ENCODE results near the gene IPMK.
A peak's percentile ranks its signal among the peaks of the same experiment; 100 is the strongest.

Gene IPMK

DNA sequence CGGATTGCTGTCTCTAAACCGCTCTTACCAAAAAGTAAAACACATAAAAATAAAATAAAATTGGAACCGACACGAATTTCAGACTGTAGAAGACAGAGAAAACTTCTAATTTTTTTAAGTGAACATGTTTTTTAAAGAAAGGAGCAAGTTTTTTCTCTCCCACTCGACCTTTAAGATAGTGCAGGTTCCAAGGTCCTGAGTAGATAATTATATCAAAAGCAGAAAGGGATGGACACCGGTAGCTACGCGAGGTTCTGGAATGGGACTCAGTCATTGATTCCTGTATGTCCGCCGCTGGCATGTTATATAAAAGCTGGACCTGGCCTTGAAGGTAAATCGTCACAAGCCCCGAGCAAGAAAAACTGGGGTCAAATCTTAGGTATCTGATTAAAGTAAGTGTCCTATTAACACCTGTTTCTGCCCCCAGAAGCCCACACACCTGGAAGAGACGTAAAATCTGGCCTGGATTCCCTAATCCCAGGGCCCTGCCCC lies 806 bp upstream of the IPMK start:
- Histone ChIP-seq H3K4me2 (ENCODE audit: low read length, poor library complexity, severe bottlenecking) (peak overlapping the region; percentile 78), H3K79me1 (replicated peaks; ENCODE audit: low read length, poor library complexity, severe bottlenecking) (peaks cover 2% of the 10 kb centered on the region), H4K8ac (ENCODE audit: low read length) (no peak overlapping the region), H4K91ac (ENCODE audit: low read length) (no peak overlapping the region), H3K27me3 (ENCODE audit: control insufficient read depth in 1 of 2, insufficient read depth in 1 of 2, low read length in 2 of 2) (no peaks in the 10 kb centered on the region), H3K4me1 (ENCODE audit: control insufficient read depth, insufficient read depth, low read depth, low read length) (peaks cover 2% of the 10 kb centered on the region), H3K14ac (ENCODE audit: low read length in 2 of 2) (no peak overlapping the region), H2BK15ac (ENCODE audit: low read depth, poor library complexity, severe bottlenecking) (no peak overlapping the region), H2AK5ac (ENCODE audit: low read length, severe bottlenecking) (no peak overlapping the region), H3K9me3 (ENCODE audit: control insufficient read depth, low read length) (no peaks in the 10 kb centered on the region), H3K27ac (ENCODE audit: low read length, poor library complexity, severe bottlenecking) (peak overlapping the region; percentile 9), H3K9ac (ENCODE audit: low read length) (peak overlapping the region; percentile 95), H2BK12ac (ENCODE audit: low read length in 2 of 2) (no peak overlapping the region), H3K4ac (ENCODE audit: low read depth in 1 of 2, low read length in 2 of 2) (no peak overlapping the region), H3K18ac (ENCODE audit: low read depth in 1 of 2, low read length in 2 of 2) (no peak overlapping the region), H3K36me3 (ENCODE audit: control insufficient read depth in 1 of 2, insufficient read depth in 2 of 2, low read depth in 1 of 2, low read length in 2 of 2) (no peaks in the 10 kb centered on the region), H3K4me3 (ENCODE audit: insufficient read depth in 1 of 2, low read depth in 1 of 2, low read length in 2 of 2) (peak overlapping the region; percentile 79 to 92), H2AFZ (ENCODE audit: low read depth, low read length) (peak overlapping the region; percentile 44), H2BK5ac (ENCODE audit: low read depth, low read length, poor library complexity, severe bottlenecking) (no peak overlapping the region), H2BK120ac (ENCODE audit: low read depth, low read length) (no peak overlapping the region), H3K23ac (ENCODE audit: low read length in 2 of 2) (no peak overlapping the region)
- no peak for DNase-seq
- 1% methylated on average over 9 of the region's 13 CpGs for WGBS

GRCh38 chr10:58266826-58267712 lies 625 bp downstream of the IPMK start:
- H3K27me3 ChIP-seq (ENCODE audit: control insufficient read depth in 1 of 2, insufficient read depth in 1 of 2, low read length in 2 of 2): no peaks in the 10 kb centered on the region
- WGBS: under 1% methylated on average over 39 of the region's 53 CpGs
- peak overlapping the region in 1 of 2 experiments; percentile 50 for H3K14ac ChIP-seq (ENCODE audit: low read length in 2 of 2)
- H3K4me3 ChIP-seq (ENCODE audit: insufficient read depth in 1 of 2, low read depth in 1 of 2, low read length in 2 of 2): peak overlapping the region; percentile 79 to 92
- H3K27ac ChIP-seq (ENCODE audit: low read length, poor library complexity, severe bottlenecking): peak overlapping the region; percentile 43
- H2AK5ac ChIP-seq (ENCODE audit: low read length, severe bottlenecking): no peak overlapping the region
- peak overlapping the region; percentile 75 for H4K8ac ChIP-seq (ENCODE audit: low read length)
- H3K9me3 ChIP-seq (ENCODE audit: control insufficient read depth, low read length): no peaks in the 10 kb centered on the region
- H3K23ac ChIP-seq (ENCODE audit: low read length in 2 of 2): peak overlapping the region; percentile 90 to 100
- peak overlapping the region; percentile 96 for H2BK15ac ChIP-seq (ENCODE audit: low read depth, poor library complexity, severe bottlenecking)
- H3K9ac ChIP-seq (ENCODE audit: low read length): peak overlapping the region; percentile 93
- H2BK120ac ChIP-seq (ENCODE audit: low read depth, low read length): no peak overlapping the region
- H3K4ac ChIP-seq (ENCODE audit: low read depth in 1 of 2, low read length in 2 of 2): peak overlapping the region; percentile 15 to 97
- H3K36me3 ChIP-seq (ENCODE audit: control insufficient read depth in 1 of 2, insufficient read depth in 2 of 2, low read depth in 1 of 2, low read length in 2 of 2): no peaks in the 10 kb centered on the region
- H3K79me1 ChIP-seq (replicated peaks; ENCODE audit: low read length, poor library complexity, severe bottlenecking): no peaks in the 10 kb centered on the region
- peak overlapping the region; percentile 92 to 99 for H3K18ac ChIP-seq (ENCODE audit: low read depth in 1 of 2, low read length in 2 of 2)
- peak overlapping the region; percentile 95 for H2AFZ ChIP-seq (ENCODE audit: low read depth, low read length)
- H2BK5ac ChIP-seq (ENCODE audit: low read depth, low read length, poor library complexity, severe bottlenecking): peak overlapping the region; percentile 79
- DNase-seq: peak; percentile 86
- peaks cover 2% of the 10 kb centered on the region for H3K4me1 ChIP-seq (ENCODE audit: control insufficient read depth, insufficient read depth, low read depth, low read length)
- H4K91ac ChIP-seq (ENCODE audit: low read length): peak overlapping the region; percentile 96
- H3K4me2 ChIP-seq (ENCODE audit: low read length, poor library complexity, severe bottlenecking): peak overlapping the region; percentile 88
- peak overlapping the region; percentile 0 to 33 for H2BK12ac ChIP-seq (ENCODE audit: low read length in 2 of 2)

- Histone ChIP-seq H3K4me2 (ENCODE audit: low read length, poor library complexity, severe bottlenecking) (peak overlapping the region; percentile 88), H3K9ac (ENCODE audit: low read length) (peak overlapping the region; percentile 93), H3K18ac (ENCODE audit: low read depth in 1 of 2, low read length in 2 of 2) (no peak overlapping the region), H4K8ac (ENCODE audit: low read length) (no peak overlapping the region), H2BK12ac (ENCODE audit: low read length in 2 of 2) (no peak overlapping the region), H3K23ac (ENCODE audit: low read length in 2 of 2) (no peak overlapping the region), H3K27me3 (ENCODE audit: control insufficient read depth in 1 of 2, insufficient read depth in 1 of 2, low read length in 2 of 2) (no peaks in the 10 kb centered on the region), H3K4ac (ENCODE audit: low read depth in 1 of 2, low read length in 2 of 2) (no peak overlapping the region), H4K91ac (ENCODE audit: low read length) (no peak overlapping the region), H3K4me3 (ENCODE audit: insufficient read depth in 1 of 2, low read depth in 1 of 2, low read length in 2 of 2) (peak overlapping the region in 1 of 2 experiments; percentile 92), H3K14ac (ENCODE audit: low read length in 2 of 2) (no peak overlapping the region), H2BK120ac (ENCODE audit: low read depth, low read length) (no peak overlapping the region), H3K9me3 (ENCODE audit: control insufficient read depth, low read length) (no peaks in the 10 kb centered on the region), H3K27ac (ENCODE audit: low read length, poor library complexity, severe bottlenecking) (peak overlapping the region; percentile 47), H2BK15ac (ENCODE audit: low read depth, poor library complexity, severe bottlenecking) (no peak overlapping the region), H2AK5ac (ENCODE audit: low read length, severe bottlenecking) (no peak overlapping the region), H2AFZ (ENCODE audit: low read depth, low read length) (no peak overlapping the region), H3K79me1 (replicated peaks; ENCODE audit: low read length, poor library complexity, severe bottlenecking) (no peaks in the 10 kb centered on the region), H3K4me1 (ENCODE audit: control insufficient read depth, insufficient read depth, low read depth, low read length) (peaks cover 2% of the 10 kb centered on the region), H2BK5ac (ENCODE audit: low read depth, low read length, poor library complexity, severe bottlenecking) (no peak overlapping the region), H3K36me3 (ENCODE audit: control insufficient read depth in 1 of 2, insufficient read depth in 2 of 2, low read depth in 1 of 2, low read length in 2 of 2) (no peaks in the 10 kb centered on the region)
- 12% methylated on average over 9 of the region's 14 CpGs for WGBS
- DNase-seq: peak; percentile 90
These were observed 1.5 kb downstream of the IPMK start for GRCh38 chr10:58266003-58266825.

DNA sequence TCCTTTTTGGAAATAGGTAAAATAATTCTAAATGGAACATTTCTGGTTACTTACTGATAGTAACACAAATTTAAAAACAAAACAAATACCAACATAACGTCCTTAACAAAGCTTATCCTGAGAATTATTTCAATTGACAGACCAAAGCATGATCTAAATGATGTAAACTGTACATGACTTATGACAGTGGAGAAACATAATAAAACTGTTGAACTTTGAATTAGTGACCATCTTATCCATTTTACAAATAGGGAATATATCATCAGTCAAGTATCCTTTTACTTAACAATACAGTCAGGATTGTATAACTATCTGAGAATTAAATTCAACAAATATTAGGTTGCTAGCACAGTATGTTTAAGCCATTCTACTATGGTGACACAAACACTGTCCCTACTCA lies 2.4 kb downstream of the IPMK start:
- H3K4ac ChIP-seq (ENCODE audit: low read depth in 1 of 2, low read length in 2 of 2): no peak overlapping the region
- no peaks in the 10 kb centered on the region for H3K79me1 ChIP-seq (replicated peaks; ENCODE audit: low read length, poor library complexity, severe bottlenecking)
- no peak overlapping the region for H2BK5ac ChIP-seq (ENCODE audit: low read depth, low read length, poor library complexity, severe bottlenecking)
- no peak overlapping the region for H3K23ac ChIP-seq (ENCODE audit: low read length in 2 of 2)
- H4K8ac ChIP-seq (ENCODE audit: low read length): no peak overlapping the region
- no peak overlapping the region for H3K14ac ChIP-seq (ENCODE audit: low read length in 2 of 2)
- H2AK5ac ChIP-seq (ENCODE audit: low read length, severe bottlenecking): no peak overlapping the region
- no peak overlapping the region for H2BK120ac ChIP-seq (ENCODE audit: low read depth, low read length)
- DNase-seq: no peak
- no peak overlapping the region for H3K27ac ChIP-seq (ENCODE audit: low read length, poor library complexity, severe bottlenecking)
- no CpG with 5 or more reads among the region's 1 CpG for WGBS
- H2AFZ ChIP-seq (ENCODE audit: low read depth, low read length): no peak overlapping the region
- H3K9me3 ChIP-seq (ENCODE audit: control insufficient read depth, low read length): no peaks in the 10 kb centered on the region
- peak overlapping the region; percentile 93 for H3K9ac ChIP-seq (ENCODE audit: low read length)
- no peak overlapping the region for H2BK15ac ChIP-seq (ENCODE audit: low read depth, poor library complexity, severe bottlenecking)
- no peak overlapping the region for H3K4me2 ChIP-seq (ENCODE audit: low read length, poor library complexity, severe bottlenecking)
- no peak overlapping the region for H4K91ac ChIP-seq (ENCODE audit: low read length)
- H3K4me3 ChIP-seq (ENCODE audit: insufficient read depth in 1 of 2, low read depth in 1 of 2, low read length in 2 of 2): peak overlapping the region in 1 of 2 experiments; percentile 92
- H3K36me3 ChIP-seq (ENCODE audit: control insufficient read depth in 1 of 2, insufficient read depth in 2 of 2, low read depth in 1 of 2, low read length in 2 of 2): no peaks in the 10 kb centered on the region
- no peaks in the 10 kb centered on the region for H3K27me3 ChIP-seq (ENCODE audit: control insufficient read depth in 1 of 2, insufficient read depth in 1 of 2, low read length in 2 of 2)
- no peak overlapping the region for H3K18ac ChIP-seq (ENCODE audit: low read depth in 1 of 2, low read length in 2 of 2)
- no peak overlapping the region for H2BK12ac ChIP-seq (ENCODE audit: low read length in 2 of 2)
- peaks cover 2% of the 10 kb centered on the region for H3K4me1 ChIP-seq (ENCODE audit: control insufficient read depth, insufficient read depth, low read depth, low read length)
